Endothelial cell of hepatic sinusoid (primary cell): ENCODE measurements around the gene B4GALT5.
"Not testable (repeated sequence)": the region's sequence is repeated elsewhere in the genome, so short reads cannot be mapped to it uniquely, and the experiment has no call there.

Experiments
- in situ Hi-C: cut with HindIII; loops from 2 replicates; pipeline ENCODE4 v1.10.0; 2017; ENCODE audit warnings: low sequenced_read_pairs

B4GALT5 gene

DNA sequence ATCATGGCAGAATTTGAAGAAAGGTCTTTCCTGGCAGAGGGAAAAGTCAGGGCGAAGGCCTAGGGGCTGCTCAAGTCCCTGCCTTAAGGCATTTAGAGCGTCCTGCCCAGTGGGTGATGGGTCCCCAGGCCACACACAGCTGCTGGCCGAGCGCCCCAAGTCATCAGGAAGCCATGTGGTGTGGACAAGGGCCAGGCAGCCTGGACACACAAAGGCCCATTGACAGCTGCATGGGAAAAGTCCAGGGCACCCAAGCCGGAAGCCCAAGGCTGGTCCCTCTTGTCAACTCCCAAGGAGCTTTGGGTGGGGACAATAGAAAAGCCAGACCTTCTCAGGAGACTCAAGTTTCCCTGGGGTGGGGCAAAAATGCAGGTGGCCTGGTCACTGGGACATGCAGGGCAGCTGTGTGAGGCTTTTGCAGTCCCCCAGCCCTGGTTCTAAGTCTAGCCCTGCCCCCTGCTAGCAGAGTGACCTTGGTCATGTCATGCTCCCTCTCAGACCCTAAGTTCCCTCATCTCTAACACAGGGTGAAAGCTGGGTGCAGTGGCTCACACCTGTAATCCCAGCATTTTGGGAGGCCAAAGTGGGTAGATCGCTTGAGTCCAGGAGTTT, 101.4 kb downstream of the B4GALT5 start:
- in situ Hi-C loops = no loop called here

DNA sequence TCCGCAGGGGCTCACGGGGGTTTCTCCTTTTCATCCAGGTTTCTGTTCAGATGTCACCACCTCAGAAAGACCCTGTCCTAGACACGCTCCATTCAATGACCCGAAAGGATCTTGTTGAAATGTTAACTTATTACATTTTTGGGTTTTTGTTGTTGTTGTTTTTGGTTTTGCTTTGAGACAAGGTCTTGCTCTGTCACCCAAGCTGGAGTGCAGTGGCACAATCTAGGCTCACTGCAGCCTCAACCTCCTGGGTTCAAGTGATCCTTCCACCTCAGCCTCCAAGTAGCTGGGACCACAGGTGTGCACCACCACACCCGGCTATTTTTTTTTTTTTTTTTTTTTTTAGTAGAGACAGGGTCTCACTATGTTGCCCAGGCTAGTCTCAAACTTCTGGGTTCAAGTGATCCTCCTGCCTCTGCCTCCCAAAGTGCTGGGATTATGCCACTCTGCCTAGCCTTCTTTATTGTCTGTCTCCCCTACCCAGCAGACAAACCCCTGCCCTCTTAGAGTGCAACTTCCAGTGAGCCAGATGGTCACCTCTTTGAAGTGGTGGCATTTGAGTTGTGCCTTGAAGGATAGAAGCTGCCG, 102.0 kb downstream of the B4GALT5 start:
- in situ Hi-C loops = not testable (repeated sequence)

DNA sequence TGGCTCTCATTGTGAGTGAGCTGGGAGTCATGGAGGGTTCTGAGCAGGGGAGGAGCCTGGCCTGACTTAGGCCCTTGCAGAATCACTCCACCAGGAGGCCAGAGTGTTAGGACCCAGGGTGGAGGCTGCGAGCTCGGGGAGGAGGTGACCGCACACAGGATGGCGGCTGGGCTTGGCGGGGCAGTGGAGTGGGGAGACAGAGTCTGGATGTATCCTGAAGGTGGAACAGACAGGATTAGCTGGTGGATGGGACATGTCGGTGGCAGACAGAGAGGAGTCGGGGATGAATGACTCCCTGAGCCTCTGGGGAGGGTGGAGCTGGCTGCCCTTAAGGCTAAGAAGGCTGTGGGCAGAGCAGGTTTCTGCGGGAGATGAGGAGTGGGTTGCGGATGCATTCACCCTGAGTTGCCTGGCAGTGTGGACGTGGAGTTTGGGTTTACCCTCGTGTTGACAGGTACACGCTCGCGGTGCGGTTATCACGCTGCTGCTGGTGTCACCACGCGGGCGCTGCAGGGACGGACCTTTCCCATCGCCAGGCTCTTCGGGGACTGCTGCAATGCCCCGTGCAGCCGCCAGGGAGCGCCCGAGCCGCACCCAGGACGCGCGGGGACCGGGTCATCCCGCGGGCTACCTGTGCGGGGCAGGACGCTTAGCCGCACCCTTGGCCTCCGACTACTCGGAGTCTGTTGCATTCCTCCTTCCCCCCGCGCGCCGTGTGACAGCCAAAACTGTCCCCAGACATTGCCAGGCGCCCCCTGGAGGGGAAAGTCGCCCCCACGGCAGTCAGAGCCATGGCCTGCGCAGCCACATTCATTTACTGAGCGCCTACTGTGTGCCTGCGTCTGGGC, 102.8 kb downstream of the B4GALT5 start:
- in situ Hi-C loops = no loop called here

DNA sequence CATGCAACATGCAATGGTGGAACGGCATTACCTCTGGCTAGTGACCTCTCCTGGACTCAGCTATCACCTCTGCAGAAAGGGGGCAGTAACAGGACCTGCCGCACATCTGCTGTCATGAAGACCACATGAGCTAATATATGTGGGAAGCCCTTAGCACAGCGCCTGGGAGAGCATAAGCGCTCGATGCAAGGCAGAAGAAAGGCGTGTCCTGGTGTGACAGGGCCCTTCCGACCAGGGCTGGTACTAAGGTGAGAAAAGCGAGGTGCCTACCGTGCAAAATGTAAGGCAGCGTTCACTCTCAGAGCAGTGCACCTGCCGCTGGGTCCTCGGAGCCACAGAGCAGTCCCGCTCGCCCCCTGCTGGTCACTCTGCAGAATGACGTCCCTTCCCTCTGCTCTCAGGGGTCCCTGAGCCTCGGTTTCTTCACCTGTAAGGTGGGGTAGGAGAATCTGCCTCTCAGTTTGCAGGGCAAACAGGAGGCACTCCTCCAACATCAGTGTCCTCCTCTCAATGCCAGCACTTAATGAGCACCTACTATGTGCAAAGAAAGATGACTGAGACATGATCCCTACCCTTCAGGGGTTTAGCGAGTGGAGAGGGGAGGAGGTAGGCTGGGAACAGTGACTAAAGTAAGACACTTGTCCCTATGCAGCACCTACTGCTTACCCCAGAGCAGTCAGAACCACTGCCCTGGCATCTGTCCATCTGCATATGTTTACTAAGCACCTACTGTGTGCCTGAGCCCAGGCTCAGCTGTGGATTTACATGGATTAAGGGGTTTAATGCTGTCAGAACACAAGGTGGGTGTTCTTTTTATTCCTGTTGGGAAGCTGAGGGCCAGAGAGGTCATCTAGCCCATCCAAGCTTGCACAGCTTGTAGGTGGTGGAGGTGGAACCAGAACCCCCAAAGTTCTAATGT, 104.7 kb downstream of the B4GALT5 start:
- in situ Hi-C loops = loop anchor here (5.0 kb wide), 1 partner anchor 67 kb away; no protein-coding TSS in a partner anchor

DNA sequence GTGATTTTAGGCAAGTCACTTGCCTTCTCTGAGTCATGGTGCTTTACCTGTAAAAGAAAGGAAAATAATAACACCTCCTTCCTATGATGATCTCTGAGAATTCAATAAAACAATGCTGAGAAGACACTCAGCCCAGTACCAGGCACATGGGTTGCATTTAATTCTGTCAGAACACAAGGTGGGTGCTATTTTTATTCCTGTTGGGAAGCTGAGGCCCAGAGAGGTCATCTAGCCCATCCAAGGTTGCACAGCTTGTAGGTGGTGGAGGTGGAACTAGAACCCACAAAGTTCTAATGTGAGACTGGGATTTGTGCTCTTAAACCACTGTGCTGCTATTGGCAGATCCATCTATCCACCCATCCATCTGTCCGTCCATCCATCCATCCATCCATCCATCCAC, 106.1 kb downstream of the B4GALT5 start:
- in situ Hi-C loops = loop anchor here (5.0 kb wide), 1 partner anchor 65 kb away; no protein-coding TSS in a partner anchor

DNA sequence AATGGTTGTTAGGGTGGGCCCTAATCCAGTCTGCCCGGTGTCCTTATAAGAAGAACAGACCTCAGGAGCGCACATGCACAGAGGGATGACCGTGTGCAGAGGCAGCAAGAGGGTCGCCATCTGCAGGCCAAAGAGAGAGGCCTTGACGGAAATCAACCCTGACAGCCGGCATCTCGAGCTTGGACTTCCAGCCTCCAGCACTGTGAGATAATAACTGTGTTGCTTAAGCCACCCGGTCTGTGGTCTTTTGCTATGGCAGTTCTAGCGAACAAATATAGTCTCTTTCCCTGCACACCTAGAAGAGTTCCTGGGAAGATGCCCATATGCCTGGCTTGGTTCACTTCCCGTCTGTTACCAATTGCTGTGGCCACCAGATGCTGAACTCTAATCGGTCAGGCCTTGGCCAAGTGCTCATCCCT, 110.5 kb downstream of the B4GALT5 start:
- in situ Hi-C loops = no loop called here

DNA sequence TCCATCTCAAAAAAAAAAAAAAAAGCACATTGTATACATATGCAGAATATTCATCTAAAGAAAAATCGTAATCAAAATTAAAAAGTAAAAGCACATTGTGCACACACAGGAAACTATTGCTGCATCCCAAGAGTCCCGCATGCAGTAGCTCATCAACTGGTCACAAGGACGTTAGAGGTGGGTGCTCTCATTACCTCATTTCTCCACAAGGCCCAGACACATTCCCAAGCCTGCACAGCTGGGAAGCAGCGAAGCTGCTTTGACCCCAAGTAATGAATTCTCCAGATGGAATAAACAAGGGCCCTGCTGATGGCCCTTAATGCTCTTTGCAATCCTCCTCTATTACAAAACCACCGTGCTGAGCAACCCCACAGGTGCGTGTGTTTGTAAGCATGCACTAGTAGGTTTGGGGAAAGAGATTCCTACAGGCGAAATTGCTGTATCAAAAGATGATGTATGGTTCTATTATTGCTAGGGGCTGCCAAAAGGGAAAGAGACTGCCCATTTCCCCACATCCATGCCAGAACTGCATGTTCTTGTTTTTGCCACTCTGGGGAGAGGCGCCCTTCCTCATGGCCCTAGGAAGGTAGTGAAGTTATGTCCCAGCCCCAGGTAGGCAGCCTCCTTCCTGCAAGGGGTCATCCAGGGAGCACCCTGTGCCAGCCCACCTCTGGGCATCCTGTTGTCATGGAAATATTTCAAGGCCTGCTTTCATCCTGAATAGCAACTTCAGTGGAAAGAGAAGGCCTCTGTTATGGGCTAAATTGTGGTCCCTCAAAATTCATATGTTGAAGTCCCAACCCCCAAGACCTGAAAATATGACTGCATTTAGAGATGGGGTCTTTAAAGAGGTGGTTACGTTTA, 111.1 kb downstream of the B4GALT5 start:
- in situ Hi-C loops = no loop called here

DNA sequence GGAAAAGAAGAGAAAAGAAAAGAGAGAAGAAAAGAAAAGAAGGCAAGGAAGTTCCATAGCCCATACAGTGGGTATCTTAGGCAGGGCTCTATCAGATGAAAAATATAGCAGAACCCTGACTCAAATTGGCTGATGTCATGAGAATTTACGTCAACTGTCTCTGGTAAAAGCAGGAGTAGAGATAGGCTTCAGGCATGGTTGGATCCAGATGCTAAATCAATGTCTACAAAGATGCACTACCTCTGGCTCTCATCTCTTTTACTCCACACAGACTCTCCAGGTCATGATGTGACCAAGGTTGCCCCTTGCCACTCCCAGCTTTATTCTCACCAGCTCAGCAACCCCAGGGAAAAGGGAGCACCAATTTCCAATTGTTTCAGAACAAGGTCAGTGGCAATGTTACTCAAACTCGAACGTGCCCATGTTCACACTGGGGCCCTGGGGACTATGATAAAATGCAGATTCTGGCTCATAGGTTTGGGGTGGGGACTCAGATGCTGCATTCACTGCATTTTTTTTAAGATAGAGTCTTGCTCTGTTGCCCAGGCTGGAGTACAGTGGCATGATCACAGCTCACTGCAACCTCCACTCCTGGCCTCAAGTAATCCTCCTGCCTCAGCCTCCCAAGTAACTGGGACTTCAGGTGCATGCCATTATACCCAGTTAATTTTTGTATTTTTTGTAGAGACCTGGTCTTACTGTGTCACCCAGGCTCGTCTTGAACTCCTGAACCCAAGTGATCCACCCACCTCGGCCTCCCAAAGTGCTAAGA, 112.3 kb downstream of the B4GALT5 start:
- in situ Hi-C loops = no loop called here

DNA sequence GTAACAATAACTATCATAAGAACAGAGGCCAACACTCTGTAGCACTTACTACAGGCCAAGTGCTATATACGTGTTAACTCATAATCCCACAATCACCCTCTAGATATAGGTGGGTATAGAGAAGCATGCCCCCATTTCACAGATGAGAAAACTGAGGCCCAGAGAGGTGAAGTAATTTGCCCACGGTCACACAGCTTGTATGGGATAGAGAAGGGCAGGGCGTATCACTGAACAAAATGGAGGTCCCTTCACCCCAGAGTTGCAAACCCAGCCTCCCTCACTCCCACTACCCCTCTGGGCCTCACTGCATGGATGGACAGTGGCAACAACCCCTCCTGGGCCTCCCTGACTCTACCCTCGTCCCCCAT, 113.9 kb downstream of the B4GALT5 start:
- in situ Hi-C loops = no loop called here

DNA sequence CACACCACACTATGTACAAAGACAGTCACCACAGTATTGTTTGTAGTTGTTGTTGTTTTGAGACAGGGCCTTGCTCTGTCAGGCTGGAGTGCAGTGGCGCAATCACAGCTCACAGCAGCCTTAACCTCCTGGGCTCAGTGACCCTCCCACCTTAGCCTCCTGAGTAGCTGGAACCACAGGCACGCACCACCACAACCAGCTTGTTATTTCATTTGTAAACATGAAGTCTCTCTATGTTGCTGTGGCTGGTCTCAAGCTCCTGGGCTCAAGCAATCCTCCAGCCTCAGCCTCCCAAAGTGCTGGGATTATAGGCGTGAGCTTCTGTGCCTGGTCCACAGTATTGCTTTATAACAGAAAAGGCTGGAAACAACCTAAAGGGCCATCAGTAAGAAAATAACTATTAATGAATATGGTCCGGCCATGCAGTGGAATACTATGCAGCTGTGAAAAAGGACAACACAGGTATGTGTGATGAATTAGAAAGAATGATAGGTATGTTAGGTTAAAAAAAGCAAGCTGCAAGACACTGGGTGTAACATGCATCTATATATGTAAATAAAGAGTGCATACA, 115.8 kb downstream of the B4GALT5 start:
- in situ Hi-C loops = no loop called here

DNA sequence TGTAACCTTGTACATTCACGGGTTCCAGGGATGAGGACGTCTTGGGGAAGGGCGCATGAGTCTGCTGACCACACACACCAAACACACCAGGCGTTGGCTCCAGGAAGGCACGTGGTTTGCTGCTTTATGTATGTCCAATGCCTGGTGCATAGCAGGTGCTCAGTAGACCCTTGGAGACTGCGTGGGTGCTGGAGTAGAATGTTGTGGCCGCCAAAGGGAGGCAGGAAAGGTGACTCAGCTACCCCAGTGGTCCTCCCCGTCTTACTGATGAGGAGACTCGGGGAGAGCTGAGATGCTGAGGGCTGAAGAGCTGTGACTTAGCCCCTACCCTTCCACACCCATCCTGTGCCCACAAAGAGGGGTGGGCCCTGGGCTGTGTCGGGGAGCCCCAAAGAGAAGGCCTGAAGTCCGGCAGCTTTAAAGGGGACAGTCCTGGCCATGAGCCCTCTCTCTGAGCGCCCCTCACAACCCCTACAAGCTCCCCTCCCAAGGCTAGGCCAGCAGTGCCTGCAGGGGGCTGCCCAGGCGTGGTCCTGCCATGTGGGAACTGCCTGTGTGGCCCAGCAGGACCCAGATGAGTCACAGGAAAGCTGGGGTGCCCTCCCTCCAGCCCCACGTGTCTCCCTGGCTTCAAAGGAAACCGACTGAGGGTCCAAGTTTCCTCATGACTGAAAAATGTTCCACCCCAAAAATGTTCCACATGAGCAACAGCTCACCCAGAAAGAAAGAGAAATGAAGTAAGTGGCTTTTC, 117.7 kb downstream of the B4GALT5 start:
- in situ Hi-C loops = no loop called here

DNA sequence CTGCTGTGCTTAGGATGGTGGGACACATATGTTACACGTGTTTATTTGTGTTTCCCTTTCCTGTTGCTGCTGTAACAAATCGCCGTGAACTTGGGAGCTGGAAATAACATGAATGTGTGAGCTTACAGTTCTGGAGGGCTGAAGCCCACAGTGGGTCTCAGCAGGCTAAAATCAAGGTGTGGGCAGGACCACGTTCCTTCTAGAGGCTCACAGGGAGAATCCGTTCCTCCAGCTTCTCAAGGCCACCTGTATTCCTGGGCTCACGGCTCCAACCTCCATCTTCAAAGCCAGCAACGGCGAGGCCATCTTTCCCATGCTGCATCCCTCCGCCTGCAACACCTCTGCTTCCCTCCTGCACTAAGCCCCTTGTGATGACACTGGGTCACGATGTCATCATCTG, 118.3 kb downstream of the B4GALT5 start:
- in situ Hi-C loops = no loop called here

DNA sequence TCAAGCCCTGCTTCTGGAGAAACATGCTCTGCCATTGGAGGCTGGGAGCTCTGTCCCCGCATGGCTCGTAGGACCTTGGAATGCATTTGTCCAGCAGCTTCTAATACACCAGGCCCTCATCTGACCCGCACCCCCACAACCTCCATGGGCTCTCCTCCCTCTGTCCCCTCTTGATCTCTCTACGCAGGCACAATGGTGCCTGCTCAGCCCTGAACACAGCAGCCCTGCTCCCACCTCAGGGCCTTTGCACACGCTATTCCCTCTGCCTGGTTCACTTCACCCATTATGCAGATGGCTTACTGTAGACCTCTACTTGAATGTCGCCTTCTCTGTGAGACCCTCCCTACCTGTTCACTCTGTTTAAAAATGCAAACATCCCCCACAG, 118.8 kb downstream of the B4GALT5 start:
- in situ Hi-C loops = no loop called here

DNA sequence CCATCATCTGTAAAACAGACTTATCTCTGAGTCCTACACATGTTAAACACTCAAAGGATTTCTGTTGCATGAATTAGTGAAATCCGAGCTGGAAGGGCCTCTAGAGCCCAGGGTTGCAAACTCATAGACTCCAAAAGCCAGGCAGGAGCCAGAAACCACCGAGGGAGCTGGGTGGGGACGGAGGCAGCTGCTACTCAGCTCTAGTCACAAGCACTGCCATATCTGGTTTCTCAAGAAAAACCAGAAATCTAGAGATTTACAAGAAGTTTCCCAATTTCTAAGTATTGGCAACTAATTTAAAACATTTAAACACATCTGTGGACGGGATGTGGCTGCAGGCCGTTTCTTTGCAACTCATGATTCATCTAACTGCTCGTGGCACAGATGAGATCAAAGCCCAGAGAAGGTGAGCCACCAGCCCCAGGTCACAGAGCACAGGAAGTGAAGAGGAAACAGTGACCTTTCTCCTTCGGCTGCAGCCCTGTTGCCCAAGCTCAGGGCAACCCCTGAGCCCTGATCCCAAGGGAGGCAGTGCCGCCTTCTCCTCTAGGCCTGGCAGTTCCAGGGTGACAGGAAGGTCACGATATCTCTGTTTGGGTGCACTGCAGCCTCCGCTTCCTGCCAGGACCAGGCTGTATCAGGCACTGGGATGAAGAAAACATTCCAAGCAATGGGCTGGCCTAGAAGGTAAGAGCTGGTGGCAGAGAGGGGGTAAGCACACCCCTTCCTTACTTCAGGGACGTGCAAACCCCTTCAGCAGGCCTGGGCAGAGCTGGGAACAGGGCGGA, 119.3 kb downstream of the B4GALT5 start:
- in situ Hi-C loops = no loop called here

DNA sequence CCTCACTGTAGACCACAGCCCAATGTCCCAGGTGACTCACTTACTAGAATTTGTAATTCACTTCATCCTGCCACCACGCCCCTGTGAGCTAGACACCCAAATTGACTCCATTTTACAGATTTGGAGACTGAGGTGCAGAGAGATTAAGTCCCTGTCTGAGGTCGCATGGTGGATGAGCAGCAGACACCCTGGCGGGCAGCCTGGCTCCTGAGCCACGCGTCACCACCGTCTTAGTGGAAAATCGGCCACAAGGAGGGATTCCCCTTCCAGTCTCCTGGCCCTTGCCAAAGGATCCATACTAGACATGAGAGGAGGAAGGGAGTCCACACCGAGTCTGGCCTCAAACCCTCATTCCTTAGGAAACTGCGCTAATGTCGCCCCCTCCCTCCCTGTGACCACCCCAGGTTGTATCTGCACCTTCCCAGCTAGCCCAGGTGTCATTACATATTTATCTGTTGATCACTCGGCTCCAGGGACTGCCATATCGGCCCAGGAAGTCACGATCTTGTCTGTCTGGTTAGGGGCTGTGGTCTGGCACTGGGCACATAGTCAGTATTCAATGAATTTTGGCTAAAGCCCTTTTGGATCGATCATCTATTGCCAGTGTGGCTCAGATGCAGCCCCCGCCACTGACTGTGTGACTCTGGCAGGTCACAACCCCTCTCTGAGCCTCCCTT, 120.1 kb downstream of the B4GALT5 start:
- in situ Hi-C loops = no loop called here

DNA sequence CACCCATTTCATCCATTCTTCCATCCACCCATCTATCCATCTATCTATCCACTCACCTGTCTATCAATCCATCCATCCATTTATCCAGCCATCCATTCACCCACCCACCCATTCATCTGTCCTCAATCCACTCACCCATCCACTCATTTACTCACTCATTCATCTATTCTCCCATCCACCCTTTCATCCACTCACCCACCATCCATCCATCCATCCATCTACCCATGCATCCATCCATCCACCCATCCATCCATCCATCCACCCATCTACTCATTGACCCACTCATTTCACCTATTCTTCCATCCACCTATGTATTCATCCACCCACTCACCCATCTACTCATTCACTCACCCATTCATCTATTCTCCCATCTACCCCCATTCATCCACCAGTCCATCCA, 121.6 kb downstream of the B4GALT5 start:
- in situ Hi-C loops = no loop called here
